ENCODE results near the gene ADAMTS8.

ADAMTS8 gene

GRCh38 chr11:130428316-130429119, at the start of gene ADAMTS8:
Gene ADAMTS8 (minus strand): TSS chr11:130428609. CDS start chr11:130428286, 323 bp downstream.
- no peak for DNase-seq (ENCODE audit: extremely low read depth, insufficient read length)
- H3K4me3 ChIP-seq (replicated peaks; ENCODE audit: low read depth, low read length) = no peak within 1 kb of the TSS
- H3K27me3 ChIP-seq (replicated peaks; ENCODE audit: control insufficient read depth, insufficient read depth, low read length) = peaks cover 7% of the 10 kb centered on the region
- no peaks in the 10 kb centered on the region for H3K36me3 ChIP-seq (ENCODE audit: control insufficient read depth, insufficient read depth, low read length)
- TF ChIP-seq CTCF (IDR thresholded peaks at IDR 0.05; ENCODE audit: insufficient read depth, low read length, poor library complexity, severe bottlenecking) = no peak

GRCh38 chr11:130477586-130478203, 49.3 kb upstream of the ADAMTS8 start:
- DNase-seq (ENCODE audit: extremely low read depth, insufficient read length) = no peak
- H3K27me3 ChIP-seq (replicated peaks; ENCODE audit: control insufficient read depth, insufficient read depth, low read length) = peaks cover 5% of the 10 kb centered on the region
- H3K4me3 ChIP-seq (replicated peaks; ENCODE audit: low read depth, low read length) = no peak overlapping the region
- no peak for TF ChIP-seq CTCF (IDR thresholded peaks at IDR 0.05; ENCODE audit: insufficient read depth, low read length, poor library complexity, severe bottlenecking)
- H3K36me3 ChIP-seq (ENCODE audit: control insufficient read depth, insufficient read depth, low read length) = no peaks in the 10 kb centered on the region

GRCh38 chr11:130476922-130477491, 48.6 kb upstream of the ADAMTS8 start:
- Histone ChIP-seq H3K4me3 (replicated peaks; ENCODE audit: low read depth, low read length) (no peak overlapping the region), H3K27me3 (replicated peaks; ENCODE audit: control insufficient read depth, insufficient read depth, low read length) (peaks cover 5% of the 10 kb centered on the region), H3K36me3 (ENCODE audit: control insufficient read depth, insufficient read depth, low read length) (no peaks in the 10 kb centered on the region)
- TF ChIP-seq CTCF (IDR thresholded peaks at IDR 0.05; ENCODE audit: insufficient read depth, low read length, poor library complexity, severe bottlenecking) = no peak
- DNase-seq (ENCODE audit: extremely low read depth, insufficient read length) = no peak

GRCh38 chr11:130476200-130476921, 48.0 kb upstream of the ADAMTS8 start:
- no peak for TF ChIP-seq CTCF (IDR thresholded peaks at IDR 0.05; ENCODE audit: insufficient read depth, low read length, poor library complexity, severe bottlenecking)
- H3K27me3 ChIP-seq (replicated peaks; ENCODE audit: control insufficient read depth, insufficient read depth, low read length) = peaks cover 5% of the 10 kb centered on the region
- no peak for DNase-seq (ENCODE audit: extremely low read depth, insufficient read length)
- H3K4me3 ChIP-seq (replicated peaks; ENCODE audit: low read depth, low read length) = no peak overlapping the region
- no peaks in the 10 kb centered on the region for H3K36me3 ChIP-seq (ENCODE audit: control insufficient read depth, insufficient read depth, low read length)

GRCh38 chr11:130475426-130476053, 47.1 kb upstream of the ADAMTS8 start:
- Histone ChIP-seq H3K4me3 (replicated peaks; ENCODE audit: low read depth, low read length) (no peak overlapping the region), H3K27me3 (replicated peaks; ENCODE audit: control insufficient read depth, insufficient read depth, low read length) (peaks cover 5% of the 10 kb centered on the region), H3K36me3 (ENCODE audit: control insufficient read depth, insufficient read depth, low read length) (no peaks in the 10 kb centered on the region)
- no peak for TF ChIP-seq CTCF (IDR thresholded peaks at IDR 0.05; ENCODE audit: insufficient read depth, low read length, poor library complexity, severe bottlenecking)
- no peak for DNase-seq (ENCODE audit: extremely low read depth, insufficient read length)
